ENCODE results near the gene TRAIP.

TRAIP gene

DNA sequence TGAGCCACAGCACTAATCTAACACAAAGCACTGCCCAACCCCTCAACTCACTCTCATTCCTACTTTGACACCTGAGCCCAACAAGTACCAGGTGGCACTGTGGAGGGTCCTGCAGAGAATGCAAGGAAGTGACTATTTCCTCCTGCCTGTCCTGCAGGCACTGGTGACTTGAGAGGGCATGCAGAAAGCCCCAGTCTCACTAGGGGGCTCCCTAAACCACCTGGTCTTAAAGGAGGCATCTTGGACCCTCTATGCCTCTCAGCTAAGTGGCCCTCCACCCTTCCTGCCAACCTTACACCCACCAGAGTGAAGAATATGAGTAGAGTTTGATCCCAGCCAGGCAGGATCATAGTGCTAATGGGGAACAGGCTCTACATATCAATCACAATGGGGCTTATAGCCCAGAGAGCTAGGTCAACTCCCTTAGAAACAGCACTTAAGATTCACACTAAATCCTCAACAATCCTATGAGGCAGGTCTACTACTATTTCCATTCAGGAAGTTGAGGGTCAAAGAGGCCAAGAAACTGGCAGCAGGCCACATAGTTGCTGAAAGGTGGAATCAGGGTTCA, 15.2 kb downstream of the TRAIP start:
- H3K4me3 ChIP-seq (ENCODE audit: low read length in 2 of 2), result no peak overlapping the region
- no peak overlapping the region for H2BK15ac ChIP-seq (ENCODE audit: low read length)
- no peak overlapping the region for H2AK5ac ChIP-seq (ENCODE audit: low read depth, low read length)
- no peak overlapping the region for H3K27ac ChIP-seq (replicated peaks; ENCODE audit: low read length)
- DNase-seq (ENCODE audit: low spot score), result peak; percentile 15
- no peak overlapping the region for H3K4ac ChIP-seq (ENCODE audit: low read length)
- no peak overlapping the region for H3K14ac ChIP-seq (ENCODE audit: low read length)
- no peaks in the 10 kb centered on the region for H3K27me3 ChIP-seq (ENCODE audit: control insufficient read depth in 3 of 3, insufficient read depth in 3 of 3, low read depth in 1 of 3, low read length in 3 of 3)
- H3K79me1 ChIP-seq (ENCODE audit: low read depth, low read length), result no peaks in the 10 kb centered on the region
- H3K9ac ChIP-seq (ENCODE audit: low read depth, low read length, poor library complexity), result no peak overlapping the region
- no peak overlapping the region for H3K23ac ChIP-seq (ENCODE audit: low read depth, low read length, poor library complexity)
- no peak overlapping the region for H2BK5ac ChIP-seq (ENCODE audit: low read length)
- no peak overlapping the region for H3K18ac ChIP-seq (ENCODE audit: low read length)
- H2BK120ac ChIP-seq (ENCODE audit: low read depth, low read length), result no peak overlapping the region
- no peak overlapping the region for H2AFZ ChIP-seq (ENCODE audit: low read length)
- no peak overlapping the region for H4K8ac ChIP-seq (ENCODE audit: low read depth, low read length)
- no peaks in the 10 kb centered on the region for H3K9me3 ChIP-seq (replicated peaks in 1 of 2; ENCODE audit: control insufficient read depth in 2 of 2, insufficient read depth in 1 of 2, low read depth in 1 of 2, low read length in 2 of 2)
- H4K91ac ChIP-seq (ENCODE audit: low read depth, low read length, poor library complexity), result no peak overlapping the region
- peaks cover 0 to 2% of the 10 kb centered on the region in 2 donors for H3K4me1 ChIP-seq (ENCODE audit: control insufficient read depth in 2 of 2, insufficient read depth in 1 of 2, low read depth in 1 of 2, low read length in 2 of 2)
- H3K36me3 ChIP-seq (replicated peaks in 1 of 2; ENCODE audit: control insufficient read depth in 2 of 2, insufficient read depth in 2 of 2, low read length in 2 of 2), result peaks cover 53 to 84% of the 10 kb centered on the region in 2 donors
- no peak overlapping the region for H3K4me2 ChIP-seq (ENCODE audit: insufficient read depth, low read length, poor library complexity, severe bottlenecking)
- no peak overlapping the region for H2BK12ac ChIP-seq (ENCODE audit: low read length)

- Histone ChIP-seq H3K23ac (ENCODE audit: low read depth, low read length, poor library complexity) (no peak overlapping the region), H3K27me3 (ENCODE audit: control insufficient read depth in 3 of 3, insufficient read depth in 3 of 3, low read depth in 1 of 3, low read length in 3 of 3) (no peaks in the 10 kb centered on the region), H2BK5ac (ENCODE audit: low read length) (no peak overlapping the region), H2BK120ac (ENCODE audit: low read depth, low read length) (no peak overlapping the region), H2BK12ac (ENCODE audit: low read length) (no peak overlapping the region), H3K9ac (ENCODE audit: low read depth, low read length, poor library complexity) (peak overlapping the region; percentile 7), H3K4me2 (ENCODE audit: insufficient read depth, low read length, poor library complexity, severe bottlenecking) (no peak overlapping the region), H3K4me1 (ENCODE audit: control insufficient read depth in 2 of 2, insufficient read depth in 1 of 2, low read depth in 1 of 2, low read length in 2 of 2) (peaks cover 0 to 2% of the 10 kb centered on the region in 2 donors), H2AFZ (ENCODE audit: low read length) (no peak overlapping the region), H4K8ac (ENCODE audit: low read depth, low read length) (no peak overlapping the region), H2AK5ac (ENCODE audit: low read depth, low read length) (no peak overlapping the region), H3K79me1 (ENCODE audit: low read depth, low read length) (no peaks in the 10 kb centered on the region), H3K27ac (replicated peaks; ENCODE audit: low read length) (no peak overlapping the region), H3K4ac (ENCODE audit: low read length) (no peak overlapping the region), H2BK15ac (ENCODE audit: low read length) (no peak overlapping the region), H3K9me3 (replicated peaks in 1 of 2; ENCODE audit: control insufficient read depth in 2 of 2, insufficient read depth in 1 of 2, low read depth in 1 of 2, low read length in 2 of 2) (no peaks in the 10 kb centered on the region), H4K91ac (ENCODE audit: low read depth, low read length, poor library complexity) (no peak overlapping the region), H3K14ac (ENCODE audit: low read length) (no peak overlapping the region), H3K18ac (ENCODE audit: low read length) (no peak overlapping the region), H3K4me3 (ENCODE audit: low read length in 2 of 2) (no peak overlapping the region), H3K36me3 (replicated peaks in 1 of 2; ENCODE audit: control insufficient read depth in 2 of 2, insufficient read depth in 2 of 2, low read length in 2 of 2) (peaks cover 49 to 80% of the 10 kb centered on the region in 2 donors)
- no peak for DNase-seq (ENCODE audit: low spot score)
- no CpG with 5 or more reads among the region's 2 CpGs for WGBS, 2 donors (ENCODE audit: extremely low coverage in 2 of 2, insufficient read length in 2 of 2, insufficient replicate concordance in 1 of 2)
Measured at GRCh38 chr3:49840388-49840787, 16.0 kb downstream of the TRAIP start.

DNA sequence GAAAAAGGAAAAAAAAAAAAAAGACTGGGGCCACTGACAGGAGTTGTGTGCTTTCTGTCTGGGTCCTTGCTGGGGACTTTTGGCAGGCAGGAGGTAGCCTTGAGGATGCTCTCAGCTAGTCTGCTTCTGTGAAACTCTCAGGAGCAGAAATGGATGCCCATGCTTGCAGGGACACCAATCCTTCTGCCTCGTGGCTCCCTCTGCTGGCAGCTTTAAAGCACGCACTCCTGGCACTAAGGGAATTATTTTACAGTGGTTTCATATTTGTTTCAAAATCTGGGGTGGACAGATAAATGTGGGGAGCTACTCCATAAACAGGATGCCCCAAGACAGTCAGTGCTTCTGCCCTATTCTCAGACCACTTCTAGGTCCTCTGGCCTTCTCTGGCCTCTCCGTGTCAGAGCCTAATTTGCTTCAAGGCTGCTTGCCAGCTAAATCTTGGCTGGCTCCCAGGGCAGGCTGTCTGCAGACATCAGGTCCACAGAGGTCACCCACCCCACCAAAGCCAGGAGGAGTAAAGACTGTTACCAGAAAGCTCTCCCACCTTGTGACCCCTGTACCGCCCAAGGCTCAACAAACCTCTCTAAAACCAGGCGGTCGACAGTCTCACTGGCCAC, 17.1 kb downstream of the TRAIP start:
- no peak overlapping the region for H3K23ac ChIP-seq (ENCODE audit: low read depth, low read length, poor library complexity)
- no peaks in the 10 kb centered on the region for H3K27me3 ChIP-seq (ENCODE audit: control insufficient read depth in 3 of 3, insufficient read depth in 3 of 3, low read depth in 1 of 3, low read length in 3 of 3)
- H3K9ac ChIP-seq (ENCODE audit: low read depth, low read length, poor library complexity), result no peak overlapping the region
- H3K9me3 ChIP-seq (replicated peaks in 1 of 2; ENCODE audit: control insufficient read depth in 2 of 2, insufficient read depth in 1 of 2, low read depth in 1 of 2, low read length in 2 of 2), result no peaks in the 10 kb centered on the region
- no peak overlapping the region for H4K91ac ChIP-seq (ENCODE audit: low read depth, low read length, poor library complexity)
- DNase-seq (ENCODE audit: low spot score), result peak; percentile 56
- no peak overlapping the region for H3K14ac ChIP-seq (ENCODE audit: low read length)
- no peak overlapping the region for H2AFZ ChIP-seq (ENCODE audit: low read length)
- no peak overlapping the region for H3K4ac ChIP-seq (ENCODE audit: low read length)
- H4K8ac ChIP-seq (ENCODE audit: low read depth, low read length), result no peak overlapping the region
- H3K4me2 ChIP-seq (ENCODE audit: insufficient read depth, low read length, poor library complexity, severe bottlenecking), result no peak overlapping the region
- no peak overlapping the region for H3K18ac ChIP-seq (ENCODE audit: low read length)
- H2BK120ac ChIP-seq (ENCODE audit: low read depth, low read length), result no peak overlapping the region
- H2AK5ac ChIP-seq (ENCODE audit: low read depth, low read length), result no peak overlapping the region
- peaks cover 40 to 80% of the 10 kb centered on the region in 2 donors for H3K36me3 ChIP-seq (replicated peaks in 1 of 2; ENCODE audit: control insufficient read depth in 2 of 2, insufficient read depth in 2 of 2, low read length in 2 of 2)
- H3K79me1 ChIP-seq (ENCODE audit: low read depth, low read length), result no peaks in the 10 kb centered on the region
- H2BK15ac ChIP-seq (ENCODE audit: low read length), result no peak overlapping the region
- H2BK5ac ChIP-seq (ENCODE audit: low read length), result no peak overlapping the region
- H3K4me3 ChIP-seq (ENCODE audit: low read length in 2 of 2), result no peak overlapping the region
- H3K4me1 ChIP-seq (ENCODE audit: control insufficient read depth in 2 of 2, insufficient read depth in 1 of 2, low read depth in 1 of 2, low read length in 2 of 2), result peaks cover 0 to 2% of the 10 kb centered on the region in 2 donors
- H2BK12ac ChIP-seq (ENCODE audit: low read length), result no peak overlapping the region
- no CpG with 5 or more reads among the region's 6 CpGs for WGBS, 2 donors (ENCODE audit: extremely low coverage in 2 of 2, insufficient read length in 2 of 2, insufficient replicate concordance in 1 of 2)
- H3K27ac ChIP-seq (replicated peaks; ENCODE audit: low read length), result no peak overlapping the region

- Histone ChIP-seq H2BK5ac (ENCODE audit: low read length) (no peak overlapping the region), H3K79me1 (ENCODE audit: low read depth, low read length) (no peaks in the 10 kb centered on the region), H3K36me3 (replicated peaks in 1 of 2; ENCODE audit: control insufficient read depth in 2 of 2, insufficient read depth in 2 of 2, low read length in 2 of 2) (peaks cover 40 to 77% of the 10 kb centered on the region in 2 donors), H3K23ac (ENCODE audit: low read depth, low read length, poor library complexity) (no peak overlapping the region), H3K27ac (replicated peaks; ENCODE audit: low read length) (no peak overlapping the region), H2AK5ac (ENCODE audit: low read depth, low read length) (no peak overlapping the region), H4K91ac (ENCODE audit: low read depth, low read length, poor library complexity) (no peak overlapping the region), H3K9ac (ENCODE audit: low read depth, low read length, poor library complexity) (no peak overlapping the region), H3K4me2 (ENCODE audit: insufficient read depth, low read length, poor library complexity, severe bottlenecking) (no peak overlapping the region), H3K4me1 (ENCODE audit: control insufficient read depth in 2 of 2, insufficient read depth in 1 of 2, low read depth in 1 of 2, low read length in 2 of 2) (no peaks in the 10 kb centered on the region), H3K18ac (ENCODE audit: low read length) (no peak overlapping the region), H2AFZ (ENCODE audit: low read length) (no peak overlapping the region), H2BK15ac (ENCODE audit: low read length) (no peak overlapping the region), H3K4me3 (ENCODE audit: low read length in 2 of 2) (no peak overlapping the region), H3K4ac (ENCODE audit: low read length) (no peak overlapping the region), H4K8ac (ENCODE audit: low read depth, low read length) (no peak overlapping the region), H3K14ac (ENCODE audit: low read length) (no peak overlapping the region), H2BK120ac (ENCODE audit: low read depth, low read length) (no peak overlapping the region), H2BK12ac (ENCODE audit: low read length) (no peak overlapping the region), H3K27me3 (ENCODE audit: control insufficient read depth in 3 of 3, insufficient read depth in 3 of 3, low read depth in 1 of 3, low read length in 3 of 3) (no peaks in the 10 kb centered on the region), H3K9me3 (replicated peaks in 1 of 2; ENCODE audit: control insufficient read depth in 2 of 2, insufficient read depth in 1 of 2, low read depth in 1 of 2, low read length in 2 of 2) (no peaks in the 10 kb centered on the region)
- WGBS, 2 donors (ENCODE audit: extremely low coverage in 2 of 2, insufficient read length in 2 of 2, insufficient replicate concordance in 1 of 2), result no CpG with 5 or more reads among the region's 3 CpGs
- DNase-seq (ENCODE audit: low spot score), result no peak
Measured at GRCh38 chr3:49831341-49831740, 25.0 kb downstream of the TRAIP start.

Measured in neuronal stem cell (in vitro differentiated cells).